ENCODE measurements around the gene FNDC3B. TPM values are rescaled to one million over a fixed set of nuclear protein-coding genes. Genes with fewer than 3 reads are reported as not detected.

Gene FNDC3B
- total RNA-seq, 4 donors from 2014 or later: 23.9 to 61.9 (median 37.0) TPM

DNA sequence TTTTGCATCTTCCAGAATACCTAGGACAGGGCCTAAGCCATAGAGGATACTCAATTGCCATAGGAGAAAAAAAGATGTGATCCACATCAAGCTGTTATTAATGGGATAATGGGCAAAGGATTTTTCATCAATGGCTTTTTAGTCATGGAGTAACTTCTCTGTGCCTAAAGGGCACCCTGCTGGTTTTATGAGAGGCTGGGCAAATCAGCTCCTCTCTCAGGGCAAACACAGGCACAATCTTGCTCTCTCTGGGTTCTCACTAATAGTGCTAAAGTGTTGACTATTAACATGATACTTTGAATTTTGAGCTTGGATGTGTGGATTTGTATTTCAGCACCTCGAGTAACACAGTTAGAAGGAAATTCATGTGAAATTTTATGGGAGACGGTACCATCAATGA, 341.3 kb downstream of the FNDC3B start:
- no peak overlapping the region for H3K27ac ChIP-seq
- no peak for DNase-seq (ENCODE audit: low spot score in 2 of 2)
- H3K4me1 ChIP-seq: no peaks in the 10 kb centered on the region
- peaks cover 43% of the 10 kb centered on the region for H3K36me3 ChIP-seq
- 98% methylated on average over 2 of the region's 2 CpGs for WGBS
- no peaks in the 10 kb centered on the region for H3K27me3 ChIP-seq
- no peaks in the 10 kb centered on the region for H3K9me3 ChIP-seq
- TF ChIP-seq POLR2A (IDR thresholded peaks at IDR 0.05): no peak
- no peak for TF ChIP-seq POLR2AphosphoS5 (IDR thresholded peaks at IDR 0.05)
- TF ChIP-seq, protein P1, sequence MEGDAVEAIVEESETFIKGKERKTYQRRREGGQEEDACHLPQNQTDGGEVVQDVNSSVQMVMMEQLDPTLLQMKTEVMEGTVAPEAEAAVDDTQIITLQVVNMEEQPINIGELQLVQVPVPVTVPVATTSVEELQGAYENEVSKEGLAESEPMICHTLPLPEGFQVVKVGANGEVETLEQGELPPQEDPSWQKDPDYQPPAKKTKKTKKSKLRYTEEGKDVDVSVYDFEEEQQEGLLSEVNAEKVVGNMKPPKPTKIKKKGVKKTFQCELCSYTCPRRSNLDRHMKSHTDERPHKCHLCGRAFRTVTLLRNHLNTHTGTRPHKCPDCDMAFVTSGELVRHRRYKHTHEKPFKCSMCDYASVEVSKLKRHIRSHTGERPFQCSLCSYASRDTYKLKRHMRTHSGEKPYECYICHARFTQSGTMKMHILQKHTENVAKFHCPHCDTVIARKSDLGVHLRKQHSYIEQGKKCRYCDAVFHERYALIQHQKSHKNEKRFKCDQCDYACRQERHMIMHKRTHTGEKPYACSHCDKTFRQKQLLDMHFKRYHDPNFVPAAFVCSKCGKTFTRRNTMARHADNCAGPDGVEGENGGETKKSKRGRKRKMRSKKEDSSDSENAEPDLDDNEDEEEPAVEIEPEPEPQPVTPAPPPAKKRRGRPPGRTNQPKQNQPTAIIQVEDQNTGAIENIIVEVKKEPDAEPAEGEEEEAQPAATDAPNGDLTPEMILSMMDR (IDR thresholded peaks at IDR 0.05): no peak
- no peak for TF ChIP-seq EP300 (IDR thresholded peaks at IDR 0.05)
- no peak overlapping the region for H3K4me3 ChIP-seq

DNA sequence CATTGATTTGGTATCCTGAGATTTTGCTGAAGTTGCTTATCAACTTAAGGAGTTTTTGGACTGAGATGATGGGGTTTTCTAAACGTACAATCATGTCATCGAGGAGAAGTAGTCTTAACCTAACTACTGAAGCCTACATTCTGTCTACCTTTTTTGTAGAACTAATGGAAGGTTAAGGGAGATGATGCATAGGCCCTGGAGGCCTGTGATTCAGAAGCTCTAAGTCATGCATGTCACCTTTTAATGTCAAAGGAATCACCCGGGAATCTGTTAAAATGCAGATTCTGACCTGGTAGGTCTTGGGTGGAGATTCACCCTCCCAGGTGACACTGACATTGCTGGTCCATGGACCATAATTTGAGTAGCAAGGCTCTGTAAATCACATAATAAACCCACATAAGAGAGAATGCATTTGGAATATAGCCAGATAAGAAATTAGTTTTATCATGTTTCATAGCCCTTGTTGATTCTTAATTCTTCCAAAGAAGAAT, 344.0 kb downstream of the FNDC3B start:
- DNase-seq (ENCODE audit: low spot score in 2 of 2): no peak
- Histone ChIP-seq H3K4me3 (no peak overlapping the region), H3K9me3 (no peaks in the 10 kb centered on the region), H3K27ac (no peak overlapping the region), H3K4me1 (no peaks in the 10 kb centered on the region), H3K36me3 (peaks cover 35% of the 10 kb centered on the region), H3K27me3 (no peaks in the 10 kb centered on the region)
- 72% methylated on average over 3 of the region's 3 CpGs for WGBS
- TF ChIP-seq POLR2A (IDR thresholded peaks at IDR 0.05) (no peak), EP300 (IDR thresholded peaks at IDR 0.05) (no peak), POLR2AphosphoS5 (IDR thresholded peaks at IDR 0.05) (no peak)
- TF ChIP-seq, protein P1 (IDR thresholded peaks at IDR 0.05): no peak

DNA sequence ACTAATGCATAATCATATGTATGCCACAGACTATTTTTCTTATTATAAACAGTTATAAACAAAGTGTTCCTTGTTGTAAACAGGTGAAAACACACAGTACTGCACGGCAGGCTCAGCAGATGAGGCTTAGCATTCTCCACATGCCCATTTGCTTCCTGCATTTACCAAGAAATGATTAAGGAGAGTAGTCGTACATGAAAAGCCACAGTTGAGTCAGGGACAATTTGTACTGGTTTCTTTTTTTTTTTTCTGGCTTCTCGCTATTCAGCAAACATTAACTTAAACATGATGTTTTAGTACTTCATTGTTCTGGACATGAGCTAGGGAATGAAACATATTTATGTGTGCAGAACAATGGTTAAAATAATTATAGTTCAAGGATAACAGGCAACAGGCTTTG, 345.5 kb downstream of the FNDC3B start:
- peaks cover 20% of the 10 kb centered on the region for H3K36me3 ChIP-seq
- no peak overlapping the region for H3K4me3 ChIP-seq
- WGBS: 72% methylated on average over 3 of the region's 3 CpGs
- DNase-seq (ENCODE audit: low spot score in 2 of 2): no peak
- no peak overlapping the region for H3K27ac ChIP-seq
- H3K4me1 ChIP-seq: no peaks in the 10 kb centered on the region
- TF ChIP-seq POLR2AphosphoS5 (IDR thresholded peaks at IDR 0.05): no peak
- TF ChIP-seq POLR2A (IDR thresholded peaks at IDR 0.05): no peak
- TF ChIP-seq EP300 (IDR thresholded peaks at IDR 0.05): no peak
- TF ChIP-seq, protein P1 (IDR thresholded peaks at IDR 0.05): no peak
- no peaks in the 10 kb centered on the region for H3K27me3 ChIP-seq
- H3K9me3 ChIP-seq: no peaks in the 10 kb centered on the region

DNA sequence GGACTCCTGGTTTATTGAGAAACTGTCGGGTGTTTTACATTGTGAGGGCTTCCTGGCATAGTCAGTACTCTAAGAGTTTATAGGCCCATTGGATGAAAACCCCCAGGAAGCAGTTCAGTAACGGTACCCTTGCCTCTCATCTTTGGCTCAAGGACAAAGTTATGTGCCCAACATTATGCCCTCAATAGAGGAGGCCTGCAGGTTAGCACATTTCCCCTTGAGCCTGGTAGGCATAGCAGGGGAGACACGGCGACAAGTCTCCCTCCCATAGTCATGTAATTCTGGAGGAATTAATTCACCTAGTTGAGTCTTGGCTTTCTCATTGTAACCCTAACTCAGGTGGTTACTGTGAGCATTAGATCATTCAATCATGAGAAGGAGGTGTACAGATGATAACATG, 348.4 kb downstream of the FNDC3B start:
- no peak for DNase-seq (ENCODE audit: low spot score in 2 of 2)
- H3K4me1 ChIP-seq: no peaks in the 10 kb centered on the region
- H3K9me3 ChIP-seq: no peaks in the 10 kb centered on the region
- 92% methylated on average over 4 of the region's 4 CpGs for WGBS
- no peak overlapping the region for H3K4me3 ChIP-seq
- H3K27me3 ChIP-seq: no peaks in the 10 kb centered on the region
- TF ChIP-seq, protein P1 (IDR thresholded peaks at IDR 0.05): no peak
- TF ChIP-seq POLR2AphosphoS5 (IDR thresholded peaks at IDR 0.05): no peak
- no peak for TF ChIP-seq POLR2A (IDR thresholded peaks at IDR 0.05)
- no peak for TF ChIP-seq EP300 (IDR thresholded peaks at IDR 0.05)
- no peak overlapping the region for H3K27ac ChIP-seq
- peaks cover 5% of the 10 kb centered on the region for H3K36me3 ChIP-seq

DNA sequence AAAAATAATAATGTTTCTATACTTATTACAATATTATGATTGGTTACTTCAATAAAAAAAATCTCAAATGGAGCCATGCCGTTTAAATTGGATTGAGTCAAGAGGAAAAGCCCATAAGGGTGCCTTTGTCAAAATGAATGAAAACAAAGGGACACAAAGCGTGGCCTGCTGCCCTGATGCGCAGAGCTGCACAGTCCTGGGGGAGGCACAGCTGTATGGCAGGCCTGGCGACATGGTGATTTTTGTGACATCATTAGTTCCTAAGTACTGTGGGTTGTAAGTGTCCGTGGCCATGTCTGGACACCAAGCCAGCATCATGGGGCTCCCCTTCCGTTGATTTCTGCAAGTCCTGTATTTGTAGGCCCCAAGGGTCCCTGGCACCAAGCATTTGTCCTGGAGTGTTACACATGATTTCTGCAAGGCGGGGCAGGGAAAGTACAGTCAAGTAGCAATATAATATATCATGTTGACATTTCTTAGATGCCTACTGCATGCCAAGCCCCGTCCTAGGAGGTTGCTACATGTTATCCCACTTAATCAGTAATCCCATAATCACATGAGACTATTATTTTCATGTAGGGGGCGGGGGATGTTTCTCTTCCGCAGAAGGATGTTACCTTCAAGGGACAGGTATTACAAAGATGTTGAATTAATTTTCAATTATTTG, 349.2 kb downstream of the FNDC3B start:
- Histone ChIP-seq H3K9me3 (no peaks in the 10 kb centered on the region), H3K36me3 (peaks cover 5% of the 10 kb centered on the region), H3K4me3 (no peak overlapping the region), H3K27me3 (no peaks in the 10 kb centered on the region), H3K27ac (no peak overlapping the region), H3K4me1 (no peaks in the 10 kb centered on the region)
- WGBS: 90% methylated on average over 9 of the region's 10 CpGs
- TF ChIP-seq EP300 (IDR thresholded peaks at IDR 0.05) (no peak), POLR2A (IDR thresholded peaks at IDR 0.05) (no peak), POLR2AphosphoS5 (IDR thresholded peaks at IDR 0.05) (no peak)
- TF ChIP-seq, protein P1 (IDR thresholded peaks at IDR 0.05): no peak
- DNase-seq (ENCODE audit: low spot score in 2 of 2): no peak

Measured in suprapubic skin (tissue), 4 donors.